ENCODE data around the gene HDLBP. TPM values are rescaled to one million over a fixed set of nuclear protein-coding genes. Genes with fewer than 3 reads are reported as not detected.
A peak's percentile ranks its signal among the peaks of the same experiment; 100 is the strongest.

HDLBP gene
- total and polyA plus RNA-seq, 8 donors, result 273 to 996 (median 749) TPM

DNA sequence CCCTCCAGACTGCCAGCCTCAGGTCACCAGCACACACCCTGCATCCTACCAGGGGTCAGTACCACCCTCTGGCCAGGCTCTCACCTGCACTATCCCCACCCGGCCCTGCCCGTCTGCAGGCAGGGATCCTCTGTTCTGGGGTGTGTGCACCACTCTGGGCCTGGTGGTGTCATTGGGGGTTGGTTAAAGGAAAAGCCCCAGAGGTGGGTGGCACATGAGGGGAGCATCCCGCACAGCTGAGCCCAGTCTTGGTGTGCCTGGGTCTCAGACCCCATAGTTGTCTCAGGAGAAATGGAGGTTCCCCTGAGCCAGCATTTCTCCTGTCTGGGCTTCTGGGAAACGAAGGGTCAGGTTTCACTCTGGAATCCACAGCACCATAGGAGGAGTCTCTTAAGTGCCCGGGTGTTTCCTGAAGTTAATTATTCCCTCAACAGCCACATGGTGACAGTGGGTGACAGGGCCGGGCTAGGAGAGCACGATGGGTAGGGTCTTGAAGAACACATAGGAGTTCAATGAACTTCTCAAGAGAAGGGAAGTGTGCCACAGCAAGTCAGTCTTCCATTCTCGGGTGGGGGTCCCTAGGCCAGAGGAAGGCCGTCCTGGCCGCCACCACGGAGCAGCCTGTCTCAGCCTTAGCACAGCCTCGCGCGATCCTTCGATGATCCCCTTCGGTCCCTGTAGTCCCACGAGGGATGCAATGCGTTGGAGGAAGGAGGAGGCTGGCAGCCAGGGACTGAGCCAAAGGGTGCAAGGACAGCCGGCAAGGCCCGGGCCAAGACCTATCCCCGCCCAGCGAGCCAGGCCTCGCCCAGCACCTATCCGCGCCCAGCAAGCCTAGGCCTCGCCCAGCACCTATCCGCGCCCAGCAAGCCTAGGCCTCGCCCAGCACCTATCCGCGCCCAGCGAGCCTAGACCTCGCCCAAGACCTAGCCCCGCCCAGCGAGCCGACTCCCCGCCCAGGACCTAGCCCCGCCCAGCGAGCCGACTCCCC lies 39.5 kb upstream of the HDLBP start:
- no peak for FAIRE-seq
- no peaks in the 10 kb centered on the region for H3K9me3 ChIP-seq
- DNase-seq, result peak; percentile 90 to 99 (median 96)
- intact Hi-C loops (cut with DNase I), result loop anchor here in 1 of 3 donors (5.0 kb wide), 1 partner anchor 37 kb away; no protein-coding TSS in a partner anchor
- no peak overlapping the region for H3K4me3 ChIP-seq
- H3K27me3 ChIP-seq, result no peaks in the 10 kb centered on the region
- peak overlapping the region in 2 of 4 donors; percentile 24 to 67 for H3K27ac ChIP-seq
- WGBS, 2 donors, result 17 to 28% methylated on average over 23 to 40 of the region's 40 CpGs
- ATAC-seq, result peak; percentile 63 to 72 (median 67)
- peaks cover 0 to 36% (median 2%) of the 10 kb centered on the region in 3 donors for H3K36me3 ChIP-seq
- TF ChIP-seq, protein P1, sequence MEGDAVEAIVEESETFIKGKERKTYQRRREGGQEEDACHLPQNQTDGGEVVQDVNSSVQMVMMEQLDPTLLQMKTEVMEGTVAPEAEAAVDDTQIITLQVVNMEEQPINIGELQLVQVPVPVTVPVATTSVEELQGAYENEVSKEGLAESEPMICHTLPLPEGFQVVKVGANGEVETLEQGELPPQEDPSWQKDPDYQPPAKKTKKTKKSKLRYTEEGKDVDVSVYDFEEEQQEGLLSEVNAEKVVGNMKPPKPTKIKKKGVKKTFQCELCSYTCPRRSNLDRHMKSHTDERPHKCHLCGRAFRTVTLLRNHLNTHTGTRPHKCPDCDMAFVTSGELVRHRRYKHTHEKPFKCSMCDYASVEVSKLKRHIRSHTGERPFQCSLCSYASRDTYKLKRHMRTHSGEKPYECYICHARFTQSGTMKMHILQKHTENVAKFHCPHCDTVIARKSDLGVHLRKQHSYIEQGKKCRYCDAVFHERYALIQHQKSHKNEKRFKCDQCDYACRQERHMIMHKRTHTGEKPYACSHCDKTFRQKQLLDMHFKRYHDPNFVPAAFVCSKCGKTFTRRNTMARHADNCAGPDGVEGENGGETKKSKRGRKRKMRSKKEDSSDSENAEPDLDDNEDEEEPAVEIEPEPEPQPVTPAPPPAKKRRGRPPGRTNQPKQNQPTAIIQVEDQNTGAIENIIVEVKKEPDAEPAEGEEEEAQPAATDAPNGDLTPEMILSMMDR (IDR thresholded peaks at IDR 0.05), result no peak
- H3K4me1 ChIP-seq, result peaks cover 24 to 49% (median 45%) of the 10 kb centered on the region in 3 donors

- DNase-seq, result no peak
- Histone ChIP-seq H3K36me3 (peaks cover 8 to 63% (median 24%) of the 10 kb centered on the region in 3 donors), H3K4me1 (peaks cover 15 to 36% (median 33%) of the 10 kb centered on the region in 3 donors), H3K27me3 (no peaks in the 10 kb centered on the region), H3K27ac (peak overlapping the region in 2 of 4 donors; percentile 50 to 60), H3K9me3 (no peaks in the 10 kb centered on the region), H3K4me3 (no peak overlapping the region)
- WGBS, 2 donors, result 15 to 24% methylated on average over 3 of the region's 3 CpGs
- no peak for FAIRE-seq
- no peak for ATAC-seq
- TF ChIP-seq, protein P1 (IDR thresholded peaks at IDR 0.05), result no peak
- intact Hi-C loops (cut with DNase I), result no loop called here
These were observed 36.8 kb upstream of the HDLBP start for GRCh38 chr2:241352227-241352626.

GRCh38 chr2:241351640-241352031 lies 36.2 kb upstream of the HDLBP start:
- peak overlapping the region in 3 of 4 donors; percentile 25 to 60 (median 50) for H3K27ac ChIP-seq
- no peaks in the 10 kb centered on the region for H3K9me3 ChIP-seq
- FAIRE-seq (no peak), DNase-seq (no peak), ATAC-seq (peak in 1 of 4 donors; percentile 16)
- H3K27me3 ChIP-seq, result no peaks in the 10 kb centered on the region
- no peak overlapping the region for H3K4me3 ChIP-seq
- H3K36me3 ChIP-seq, result peaks cover 8 to 69% (median 30%) of the 10 kb centered on the region in 3 donors
- peaks cover 15 to 33% (median 32%) of the 10 kb centered on the region in 3 donors for H3K4me1 ChIP-seq
- TF ChIP-seq, protein P1 (IDR thresholded peaks at IDR 0.05), result no peak
- intact Hi-C loops (cut with DNase I), result no loop called here
- 14% methylated on average over 3 of the region's 3 CpGs for WGBS, 2 donors

GRCh38 chr2:241350878-241351639 lies 35.6 kb upstream of the HDLBP start:
- DNase-seq (no peak), ATAC-seq (peak in 1 of 4 donors; percentile 8), FAIRE-seq (no peak)
- H3K9me3 ChIP-seq, result no peaks in the 10 kb centered on the region
- TF ChIP-seq, protein P1 (IDR thresholded peaks at IDR 0.05), result no peak
- H3K4me3 ChIP-seq, result no peak overlapping the region
- H3K27ac ChIP-seq, result peak overlapping the region in 3 of 4 donors; percentile 25 to 60 (median 50)
- peaks cover 15 to 33% (median 32%) of the 10 kb centered on the region in 3 donors for H3K4me1 ChIP-seq
- WGBS, 2 donors, result 44 to 49% methylated on average over 9 of the region's 9 CpGs
- intact Hi-C loops (cut with DNase I), result no loop called here
- H3K27me3 ChIP-seq, result no peaks in the 10 kb centered on the region
- peaks cover 8 to 75% (median 36%) of the 10 kb centered on the region in 3 donors for H3K36me3 ChIP-seq

Measured in pancreas (tissue), 10 donors.